ENCODE measurements around the gene PTPRK.

Gene PTPRK

DNA sequence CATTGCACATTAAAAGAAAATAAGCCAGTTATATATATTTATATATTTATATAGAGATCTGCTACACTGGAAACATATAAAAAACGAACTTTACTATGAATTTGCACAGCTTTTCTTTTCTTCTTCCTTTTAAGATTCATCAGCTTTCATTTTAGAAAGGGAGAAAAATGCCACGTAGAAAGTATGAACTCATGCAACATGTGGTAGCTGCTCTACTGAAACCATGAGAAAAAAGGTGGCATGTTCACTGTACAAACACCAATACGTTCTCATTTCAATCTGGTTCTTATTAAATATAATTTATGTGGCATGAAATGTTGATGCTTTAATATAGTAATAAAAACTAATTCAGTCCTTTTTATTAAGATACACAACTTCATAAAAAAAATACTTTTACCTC is 550.7 kb downstream of the PTPRK start:
- Histone ChIP-seq H3K9ac (ENCODE audit: low read length) (no peak overlapping the region), H2BK120ac (ENCODE audit: insufficient read depth, low read length, poor library complexity) (no peak overlapping the region), H3K4me3 (ENCODE audit: low read depth, low read length) (no peak overlapping the region), H3K4me2 (ENCODE audit: low read length) (no peak overlapping the region), H3K79me2 (ENCODE audit: control insufficient read depth, insufficient read depth, low read length, poor library complexity) (no peaks in the 10 kb centered on the region), H3K23ac (ENCODE audit: low read length) (no peak overlapping the region), H4K12ac (ENCODE audit: low read depth, low read length) (no peak overlapping the region), H3K4ac (ENCODE audit: low read depth, low read length) (no peak overlapping the region), H3K14ac (ENCODE audit: low read length) (no peak overlapping the region), H3K9me3 (ENCODE audit: insufficient read depth, low read depth, low read length) (no peaks in the 10 kb centered on the region), H3K27ac (ENCODE audit: low read depth, low read length) (no peak overlapping the region), H2BK12ac (ENCODE audit: low read length) (no peak overlapping the region), H2AK5ac (ENCODE audit: low read length) (no peak overlapping the region), H4K8ac (ENCODE audit: low read depth, low read length) (no peak overlapping the region), H3K27me3 (ENCODE audit: insufficient read depth, low read length) (no peaks in the 10 kb centered on the region), H4K91ac (ENCODE audit: low read depth, low read length) (no peak overlapping the region), H3K79me1 (ENCODE audit: low read length) (no peaks in the 10 kb centered on the region), H3K18ac (ENCODE audit: low read length) (no peak overlapping the region), H3K36me3 (ENCODE audit: control insufficient read depth in 1 of 2, insufficient read depth in 2 of 2, low read length in 2 of 2) (no peaks in the 10 kb centered on the region), H2AFZ (ENCODE audit: insufficient read depth, low read length, poor library complexity) (no peak overlapping the region), H3K4me1 (ENCODE audit: control insufficient read depth in 1 of 2, insufficient read depth in 2 of 2, low read length in 2 of 2) (peaks cover 4 to 12% of the 10 kb centered on the region in 2 experiments), H2BK5ac (ENCODE audit: low read depth, low read length, poor library complexity) (no peak overlapping the region)
- WGBS (ENCODE audit: extremely low coverage, insufficient coverage, insufficient read length): no CpG with 5 or more reads among the region's 3 CpGs
- DNase-seq: no peak

GRCh38 chr6:127968394-127968793 is 552.0 kb downstream of the PTPRK start:
- no peaks in the 10 kb centered on the region for H3K27me3 ChIP-seq (ENCODE audit: insufficient read depth, low read length)
- H2AK5ac ChIP-seq (ENCODE audit: low read length): no peak overlapping the region
- peaks cover 4 to 10% of the 10 kb centered on the region in 2 experiments for H3K4me1 ChIP-seq (ENCODE audit: control insufficient read depth in 1 of 2, insufficient read depth in 2 of 2, low read length in 2 of 2)
- H3K4ac ChIP-seq (ENCODE audit: low read depth, low read length): no peak overlapping the region
- no peak overlapping the region for H4K12ac ChIP-seq (ENCODE audit: low read depth, low read length)
- no peak overlapping the region for H3K4me2 ChIP-seq (ENCODE audit: low read length)
- no peaks in the 10 kb centered on the region for H3K9me3 ChIP-seq (ENCODE audit: insufficient read depth, low read depth, low read length)
- no peak overlapping the region for H3K27ac ChIP-seq (ENCODE audit: low read depth, low read length)
- no peak overlapping the region for H3K23ac ChIP-seq (ENCODE audit: low read length)
- DNase-seq: no peak
- no peaks in the 10 kb centered on the region for H3K79me2 ChIP-seq (ENCODE audit: control insufficient read depth, insufficient read depth, low read length, poor library complexity)
- H3K18ac ChIP-seq (ENCODE audit: low read length): no peak overlapping the region
- H3K36me3 ChIP-seq (ENCODE audit: control insufficient read depth in 1 of 2, insufficient read depth in 2 of 2, low read length in 2 of 2): no peaks in the 10 kb centered on the region
- no peak overlapping the region for H3K14ac ChIP-seq (ENCODE audit: low read length)
- no peak overlapping the region for H4K8ac ChIP-seq (ENCODE audit: low read depth, low read length)
- no CpG with 5 or more reads among the region's 1 CpG for WGBS (ENCODE audit: extremely low coverage, insufficient coverage, insufficient read length)
- no peak overlapping the region for H2BK12ac ChIP-seq (ENCODE audit: low read length)
- no peak overlapping the region for H2AFZ ChIP-seq (ENCODE audit: insufficient read depth, low read length, poor library complexity)
- H3K79me1 ChIP-seq (ENCODE audit: low read length): no peaks in the 10 kb centered on the region
- no peak overlapping the region for H2BK120ac ChIP-seq (ENCODE audit: insufficient read depth, low read length, poor library complexity)
- no peak overlapping the region for H3K4me3 ChIP-seq (ENCODE audit: low read depth, low read length)
- no peak overlapping the region for H2BK5ac ChIP-seq (ENCODE audit: low read depth, low read length, poor library complexity)
- H3K9ac ChIP-seq (ENCODE audit: low read length): no peak overlapping the region
- no peak overlapping the region for H4K91ac ChIP-seq (ENCODE audit: low read depth, low read length)

DNA sequence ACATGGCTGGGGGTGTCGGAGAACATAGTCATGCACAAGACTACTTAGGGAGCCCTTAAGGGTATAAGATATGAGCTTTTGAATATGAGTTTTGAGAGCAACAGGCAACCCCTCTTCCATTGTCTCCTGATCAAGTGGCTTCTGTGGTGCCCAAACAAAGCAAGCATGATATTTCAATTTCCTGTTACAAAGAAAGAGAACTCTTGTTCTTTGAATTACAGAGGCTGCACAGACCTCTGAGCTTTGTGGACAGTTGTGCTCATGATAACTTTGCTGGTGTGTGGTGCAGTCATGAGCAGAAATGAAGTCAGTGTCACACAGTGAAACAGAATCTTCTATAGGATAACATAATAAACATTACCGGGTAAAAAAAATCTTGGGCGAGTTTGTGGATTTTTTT is 552.7 kb downstream of the PTPRK start:
- Histone ChIP-seq H3K14ac (ENCODE audit: low read length) (no peak overlapping the region), H3K18ac (ENCODE audit: low read length) (no peak overlapping the region), H3K23ac (ENCODE audit: low read length) (no peak overlapping the region), H3K4ac (ENCODE audit: low read depth, low read length) (no peak overlapping the region), H2BK5ac (ENCODE audit: low read depth, low read length, poor library complexity) (no peak overlapping the region), H4K8ac (ENCODE audit: low read depth, low read length) (no peak overlapping the region), H2BK12ac (ENCODE audit: low read length) (no peak overlapping the region), H2BK120ac (ENCODE audit: insufficient read depth, low read length, poor library complexity) (no peak overlapping the region), H3K36me3 (ENCODE audit: control insufficient read depth in 1 of 2, insufficient read depth in 2 of 2, low read length in 2 of 2) (no peaks in the 10 kb centered on the region), H3K9ac (ENCODE audit: low read length) (no peak overlapping the region), H3K79me2 (ENCODE audit: control insufficient read depth, insufficient read depth, low read length, poor library complexity) (no peaks in the 10 kb centered on the region), H2AFZ (ENCODE audit: insufficient read depth, low read length, poor library complexity) (no peak overlapping the region), H3K4me1 (ENCODE audit: control insufficient read depth in 1 of 2, insufficient read depth in 2 of 2, low read length in 2 of 2) (peaks cover 4 to 7% of the 10 kb centered on the region in 2 experiments), H3K9me3 (ENCODE audit: insufficient read depth, low read depth, low read length) (no peaks in the 10 kb centered on the region), H3K27ac (ENCODE audit: low read depth, low read length) (no peak overlapping the region), H3K27me3 (ENCODE audit: insufficient read depth, low read length) (no peaks in the 10 kb centered on the region), H3K4me3 (ENCODE audit: low read depth, low read length) (no peak overlapping the region), H3K79me1 (ENCODE audit: low read length) (no peaks in the 10 kb centered on the region), H4K91ac (ENCODE audit: low read depth, low read length) (no peak overlapping the region), H4K12ac (ENCODE audit: low read depth, low read length) (no peak overlapping the region), H2AK5ac (ENCODE audit: low read length) (no peak overlapping the region), H3K4me2 (ENCODE audit: low read length) (no peak overlapping the region)
- DNase-seq: no peak
- WGBS (ENCODE audit: extremely low coverage, insufficient coverage, insufficient read length): no CpG with 5 or more reads among the region's 3 CpGs

- H3K4me1 ChIP-seq (ENCODE audit: control insufficient read depth in 1 of 2, insufficient read depth in 2 of 2, low read length in 2 of 2): peaks cover 2 to 4% of the 10 kb centered on the region in 2 experiments
- H3K18ac ChIP-seq (ENCODE audit: low read length): no peak overlapping the region
- H3K14ac ChIP-seq (ENCODE audit: low read length): no peak overlapping the region
- H3K4me2 ChIP-seq (ENCODE audit: low read length): no peak overlapping the region
- H4K91ac ChIP-seq (ENCODE audit: low read depth, low read length): no peak overlapping the region
- H3K79me1 ChIP-seq (ENCODE audit: low read length): no peaks in the 10 kb centered on the region
- no peak overlapping the region for H2BK120ac ChIP-seq (ENCODE audit: insufficient read depth, low read length, poor library complexity)
- H4K12ac ChIP-seq (ENCODE audit: low read depth, low read length): no peak overlapping the region
- no peak overlapping the region for H3K9ac ChIP-seq (ENCODE audit: low read length)
- H3K79me2 ChIP-seq (ENCODE audit: control insufficient read depth, insufficient read depth, low read length, poor library complexity): no peaks in the 10 kb centered on the region
- no peak overlapping the region for H4K8ac ChIP-seq (ENCODE audit: low read depth, low read length)
- no peak overlapping the region for H3K4me3 ChIP-seq (ENCODE audit: low read depth, low read length)
- no peak overlapping the region for H2BK5ac ChIP-seq (ENCODE audit: low read depth, low read length, poor library complexity)
- H3K4ac ChIP-seq (ENCODE audit: low read depth, low read length): no peak overlapping the region
- no peak overlapping the region for H3K27ac ChIP-seq (ENCODE audit: low read depth, low read length)
- H3K9me3 ChIP-seq (ENCODE audit: insufficient read depth, low read depth, low read length): no peaks in the 10 kb centered on the region
- no peak overlapping the region for H3K23ac ChIP-seq (ENCODE audit: low read length)
- WGBS (ENCODE audit: extremely low coverage, insufficient coverage, insufficient read length): no CpG with 5 or more reads among the region's 1 CpG
- no peaks in the 10 kb centered on the region for H3K36me3 ChIP-seq (ENCODE audit: control insufficient read depth in 1 of 2, insufficient read depth in 2 of 2, low read length in 2 of 2)
- DNase-seq: peak in 1 of 2 donors; percentile 10
- no peak overlapping the region for H2BK12ac ChIP-seq (ENCODE audit: low read length)
- no peaks in the 10 kb centered on the region for H3K27me3 ChIP-seq (ENCODE audit: insufficient read depth, low read length)
- H2AK5ac ChIP-seq (ENCODE audit: low read length): no peak overlapping the region
- no peak overlapping the region for H2AFZ ChIP-seq (ENCODE audit: insufficient read depth, low read length, poor library complexity)
Measured at GRCh38 chr6:127966616-127967015, 553.8 kb downstream of the PTPRK start.
